Esophagus mucosa (tissue), 1 donor: ENCODE measurements around the gene IRX1. TPM values are rescaled to one million over a fixed set of nuclear protein-coding genes. Genes with fewer than 3 reads are reported as not detected.

Source experiments
- ATAC-seq: fragments of 200-7000 bp; cut with Tn5 transposase; one replicate; pipeline ENCODE4 v1.9.1; 2020
- total RNA-seq: library from RNA; stranded (reverse); gene quantifications from one replicate; pipeline ENCODE4 v1.2.4, GENCODE V29; 2023
- donor health status: DM: yes; HTN: yes; CAD: no.

IRX1 gene
- 1.1 TPM for total RNA-seq

DNA sequence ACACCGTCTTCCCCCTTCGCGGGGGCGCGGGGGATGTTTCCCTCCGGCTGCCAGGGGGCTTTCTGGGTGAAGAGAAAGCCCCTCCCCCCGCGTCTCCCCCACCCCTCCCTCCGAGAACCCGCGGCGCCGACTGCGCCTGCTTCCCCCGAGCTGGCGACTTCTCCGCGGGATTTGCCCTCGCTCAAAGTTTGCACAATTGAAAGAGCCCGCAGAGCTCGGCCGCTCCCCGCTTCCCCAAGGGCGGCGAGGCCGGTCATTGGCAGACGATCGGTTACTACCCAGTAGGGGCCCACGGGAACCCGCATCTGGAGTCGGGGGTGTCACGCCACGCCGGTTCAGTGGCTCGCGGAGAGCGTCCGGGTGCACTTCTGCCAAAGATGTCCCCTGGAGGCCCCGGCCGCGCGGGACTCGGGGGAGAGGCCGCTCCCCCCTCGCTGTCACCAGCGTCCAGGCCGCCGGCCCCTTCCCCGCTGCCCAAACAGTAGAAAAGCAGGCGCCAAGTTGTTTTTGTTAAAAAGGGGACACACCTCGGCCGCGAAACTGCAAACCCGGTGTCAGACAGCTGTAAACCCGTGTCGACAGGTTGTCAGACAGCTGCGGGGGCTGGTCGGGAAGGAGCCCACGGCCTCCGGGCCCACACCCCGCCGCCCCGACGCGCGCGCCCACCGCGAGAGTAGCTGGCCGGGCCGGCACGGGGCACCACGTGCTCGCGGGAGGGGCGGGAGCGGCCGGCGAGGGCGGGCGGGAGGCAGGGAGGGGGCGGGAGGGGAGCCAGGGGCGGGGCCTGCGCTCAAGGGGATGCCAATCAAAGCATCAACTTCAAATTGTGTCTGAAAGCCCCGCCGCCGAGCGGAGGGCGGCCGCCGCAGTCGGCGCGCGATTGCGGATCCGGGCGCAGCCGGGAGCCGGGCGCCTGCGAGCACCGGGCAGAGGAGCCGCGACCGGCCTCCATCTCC, at the start of gene IRX1:
Gene IRX1 (plus strand): TSS at position 827 of the 956 bp plus-strand sequence. CDS start 274 bp downstream, outside the sequence.
- ATAC-seq: peak; percentile 37

- no peak for ATAC-seq
These were observed 49.6 kb upstream of the IRX1 start for GRCh38 chr5:3546028-3546427.

- no peak for ATAC-seq
These were observed 31.5 kb upstream of the IRX1 start for GRCh38 chr5:3564116-3564515.

DNA sequence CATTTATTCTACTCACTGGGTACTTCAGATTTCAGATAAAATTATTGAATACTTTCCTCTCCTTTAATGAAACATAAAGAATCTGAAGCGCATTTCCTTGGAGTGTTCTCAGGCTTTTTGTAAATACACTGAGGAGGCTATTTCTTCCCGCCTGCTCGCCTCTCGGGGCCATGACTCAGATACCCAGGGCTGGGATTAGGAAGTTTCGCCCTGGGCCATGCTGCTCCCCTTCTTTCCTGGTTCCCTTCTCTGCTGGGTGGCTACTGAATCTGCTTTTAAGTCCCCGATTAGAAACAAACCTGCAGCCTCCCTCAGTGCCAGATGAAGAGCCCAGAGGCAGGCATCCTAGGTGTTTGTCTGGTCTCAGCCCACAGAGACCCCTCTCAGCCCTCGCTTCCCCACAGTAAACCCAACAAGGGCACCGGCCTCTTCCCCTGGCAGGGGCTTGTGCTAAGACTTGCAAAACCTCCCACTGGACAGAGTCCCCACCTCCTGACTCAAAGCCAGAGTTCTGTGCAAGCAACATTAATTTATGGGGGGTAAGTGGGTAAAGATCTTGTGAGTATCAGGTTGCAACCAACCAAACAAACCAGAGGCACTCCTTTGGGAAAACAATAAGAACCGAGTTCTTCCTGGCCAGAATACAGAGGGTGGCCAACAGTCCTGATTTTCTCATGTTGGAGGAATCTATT, 30.7 kb upstream of the IRX1 start:
- no peak for ATAC-seq

- no peak for ATAC-seq
These were observed 10.7 kb upstream of the IRX1 start for GRCh38 chr5:3584724-3585531.

- ATAC-seq: no peak
These were observed 5.3 kb upstream of the IRX1 start for GRCh38 chr5:3590161-3590966.

- ATAC-seq: no peak
These were observed 4.4 kb upstream of the IRX1 start for GRCh38 chr5:3590967-3591900.

- no peak for ATAC-seq
These were observed 3.3 kb upstream of the IRX1 start for GRCh38 chr5:3592298-3592697.

- no peak for ATAC-seq
These were observed 1.7 kb upstream of the IRX1 start for GRCh38 chr5:3593771-3594509.

GRCh38 chr5:3594510-3595005, 1.1 kb upstream of the IRX1 start:
- ATAC-seq: no peak

GRCh38 chr5:3596261-3596825, 711 bp downstream of the IRX1 start:
- ATAC-seq: no peak

GRCh38 chr5:3596857-3597166, 1.2 kb downstream of the IRX1 start:
- ATAC-seq: no peak

- ATAC-seq: no peak
These were observed 1.8 kb downstream of the IRX1 start for GRCh38 chr5:3597167-3598007.

DNA sequence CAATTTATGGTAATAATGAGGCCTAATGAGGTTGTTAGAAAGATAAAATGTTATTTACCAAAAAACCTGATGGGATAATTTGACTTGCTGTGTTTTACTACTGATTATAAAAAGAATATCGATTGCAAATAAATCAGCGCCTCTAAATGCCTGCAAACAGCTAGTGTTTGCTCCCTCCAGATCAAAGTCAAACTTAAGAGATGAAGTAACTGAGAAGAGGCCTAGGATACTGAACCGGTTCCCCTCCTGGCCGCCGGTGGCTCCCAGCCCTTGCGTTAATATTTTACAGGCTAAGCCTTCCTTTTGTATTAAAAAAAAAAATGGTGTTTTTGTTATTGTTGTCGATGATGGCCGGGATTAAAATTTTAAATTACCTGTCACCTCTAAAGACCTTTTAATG, 2.6 kb downstream of the IRX1 start:
- no peak for ATAC-seq

DNA sequence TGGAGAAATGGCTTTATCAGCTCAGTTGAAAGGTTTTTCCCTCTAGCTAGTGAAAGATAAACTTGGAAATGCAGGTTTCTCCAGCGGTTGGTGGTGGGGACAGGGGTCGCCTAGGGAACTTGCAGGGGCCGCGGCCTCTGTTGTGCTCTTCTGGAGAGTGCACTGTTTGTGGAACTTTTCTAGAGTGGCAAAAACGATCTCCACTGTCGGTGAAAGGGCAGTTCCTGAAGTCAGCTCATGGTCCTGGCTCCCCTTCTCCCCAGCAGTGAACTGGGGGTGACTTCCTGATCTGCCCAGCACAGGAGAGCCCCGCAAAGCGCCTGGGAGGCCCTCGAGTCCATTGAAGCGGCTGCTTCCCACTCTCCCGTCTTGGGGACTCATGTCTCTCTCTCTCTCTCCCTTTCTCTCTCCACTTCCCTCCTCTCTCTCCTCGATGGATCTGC, 3.2 kb downstream of the IRX1 start:
- no peak for ATAC-seq

- no peak for ATAC-seq
These were observed 3.8 kb downstream of the IRX1 start for GRCh38 chr5:3599226-3600105.
